GM19193 (cell line): ENCODE measurements around the gene SLC12A7.

Source experiments
- POLR2A ChIP-seq: IDR thresholded peaks from 4 replicates; pipeline ENCODE4 v1.6.1; 2011; ENCODE audit not compliant: insufficient read depth, insufficient read length; ENCODE audit errors: extremely low read depth

SLC12A7 gene

DNA sequence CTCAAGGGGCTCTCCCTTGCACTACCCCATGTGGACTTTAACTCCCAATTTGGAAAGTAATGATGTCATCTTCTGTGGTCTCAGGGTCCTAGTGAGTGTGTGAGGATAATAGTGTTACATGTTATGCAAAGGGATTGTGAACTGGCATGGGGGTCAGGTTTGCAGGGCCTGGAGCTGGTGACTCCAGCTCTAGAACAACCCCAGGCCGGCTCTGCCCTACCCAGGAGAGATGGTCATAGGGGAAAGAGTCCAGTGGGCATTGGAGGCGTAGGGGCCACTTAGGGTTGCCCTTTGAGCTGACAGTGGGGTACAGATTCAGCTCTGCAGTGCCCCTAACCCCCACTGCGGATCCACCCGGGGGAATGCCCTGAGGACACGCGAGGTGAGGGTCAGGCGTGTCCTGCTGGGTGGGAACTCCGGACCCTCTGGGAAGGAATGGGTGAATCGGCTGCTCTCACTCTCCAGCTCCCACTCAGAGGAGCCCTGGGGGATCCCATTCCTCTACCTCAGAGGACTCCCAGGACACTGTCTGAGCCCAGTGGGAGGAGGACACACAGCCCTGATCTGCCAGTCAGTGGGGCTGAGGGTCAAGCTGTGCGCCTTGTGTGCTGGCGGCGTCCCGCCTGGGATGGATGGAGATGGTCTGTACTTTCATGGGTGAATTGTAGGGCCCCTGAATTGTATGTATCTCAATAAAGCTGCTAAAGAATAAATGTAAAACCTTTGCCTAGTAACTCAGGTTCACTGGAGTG, 105.8 kb downstream of the SLC12A7 start:
- no peak for TF ChIP-seq POLR2A

DNA sequence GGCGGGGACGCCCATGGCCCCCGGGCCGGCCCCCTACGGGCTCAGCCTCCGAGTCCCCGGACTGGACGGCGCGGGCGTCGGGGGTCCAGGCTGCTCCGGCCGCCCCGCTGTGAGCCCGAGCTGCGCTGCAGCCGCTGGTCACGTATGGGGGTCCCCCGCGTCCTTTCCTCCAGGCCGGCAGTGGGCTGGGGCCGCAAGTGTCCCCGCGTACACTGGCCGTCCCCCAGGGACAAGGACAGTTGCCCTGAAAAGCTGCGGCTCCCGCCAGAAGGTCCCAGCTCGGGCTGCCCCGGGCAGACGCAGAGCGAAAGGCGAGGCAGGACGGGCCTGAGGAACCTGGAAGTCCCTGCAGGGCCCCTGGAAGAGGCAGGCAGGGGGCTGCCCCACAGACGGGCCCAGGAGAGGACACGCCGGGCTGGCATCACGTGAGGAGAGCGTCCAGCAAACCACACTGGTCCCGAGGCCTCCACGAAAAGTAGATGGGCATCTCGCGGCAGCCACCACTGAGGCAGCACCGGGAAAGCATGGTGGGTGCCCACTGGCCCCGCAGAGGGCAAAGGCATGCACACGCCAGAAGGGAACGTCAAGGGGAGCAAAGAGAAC, 106.5 kb downstream of the SLC12A7 start:
- no peak for TF ChIP-seq POLR2A

DNA sequence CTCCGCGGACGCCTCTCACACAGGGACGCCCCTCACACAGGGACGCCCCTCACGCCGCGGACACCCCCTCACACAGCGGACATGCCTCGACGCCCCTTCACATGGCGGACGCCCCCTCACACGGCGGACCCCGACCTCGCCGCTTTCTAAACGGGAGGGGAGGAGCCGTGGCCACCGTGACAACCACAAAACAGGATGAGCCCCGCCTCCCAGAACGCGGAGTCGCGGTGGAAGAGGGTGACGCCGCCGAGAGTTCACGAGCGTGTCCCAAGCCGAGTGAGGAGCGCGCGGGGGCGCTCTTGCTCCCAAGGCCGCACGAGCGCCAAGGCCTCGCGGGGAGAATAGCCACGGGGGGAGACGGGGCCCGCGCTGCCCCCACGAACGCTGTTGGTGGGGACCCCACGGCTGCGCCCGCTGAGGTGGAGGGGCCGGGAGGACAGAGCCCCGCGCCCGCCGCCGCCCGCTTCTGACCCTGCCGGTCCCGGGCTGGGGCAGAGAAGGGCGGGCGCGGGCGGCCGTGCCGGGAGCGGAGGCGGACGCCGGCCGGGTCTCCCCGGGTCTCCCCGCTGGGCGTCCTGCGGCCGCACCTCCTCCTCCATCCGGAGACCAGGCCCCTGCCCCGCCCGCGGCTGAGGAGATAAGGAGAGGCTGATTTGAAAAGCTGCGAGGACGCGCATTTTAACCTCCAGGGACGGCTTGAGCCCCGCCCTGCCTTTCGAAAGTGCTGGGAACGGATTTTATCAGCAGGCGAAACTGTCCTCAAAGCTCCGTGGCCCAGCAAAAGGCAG, 107.2 kb downstream of the SLC12A7 start:
- no peak for TF ChIP-seq POLR2A

DNA sequence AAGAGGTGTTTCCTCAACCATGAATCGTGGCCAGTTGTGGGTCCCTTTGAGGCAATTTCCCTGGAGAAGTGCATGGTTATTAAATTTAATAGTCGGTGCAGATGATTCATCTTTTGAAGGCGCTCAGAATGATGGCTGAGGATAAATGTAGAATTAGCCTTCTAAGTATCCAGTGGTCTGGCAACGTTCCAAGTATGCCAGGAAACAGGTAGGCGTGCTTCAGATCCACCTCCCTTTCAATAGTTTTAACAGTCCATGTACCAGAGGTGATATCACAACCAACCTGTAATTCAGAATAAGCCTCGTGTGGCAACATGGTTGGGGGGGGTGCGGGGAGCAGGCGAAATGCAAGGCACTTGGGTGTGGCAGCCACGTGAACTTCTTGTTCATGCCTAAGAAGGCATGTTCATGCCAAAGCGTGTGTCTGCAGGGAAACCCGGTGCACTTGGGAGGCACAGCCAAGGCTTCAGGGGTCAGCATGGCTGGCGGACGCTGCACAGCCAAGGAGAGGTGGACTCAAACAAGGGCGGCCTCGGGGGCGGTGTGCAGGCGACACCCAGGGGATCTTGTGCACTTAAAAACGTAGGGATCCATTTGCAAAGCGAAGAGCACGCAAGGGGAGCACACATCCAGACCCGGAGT, 108.4 kb downstream of the SLC12A7 start:
- TF ChIP-seq POLR2A = no peak

DNA sequence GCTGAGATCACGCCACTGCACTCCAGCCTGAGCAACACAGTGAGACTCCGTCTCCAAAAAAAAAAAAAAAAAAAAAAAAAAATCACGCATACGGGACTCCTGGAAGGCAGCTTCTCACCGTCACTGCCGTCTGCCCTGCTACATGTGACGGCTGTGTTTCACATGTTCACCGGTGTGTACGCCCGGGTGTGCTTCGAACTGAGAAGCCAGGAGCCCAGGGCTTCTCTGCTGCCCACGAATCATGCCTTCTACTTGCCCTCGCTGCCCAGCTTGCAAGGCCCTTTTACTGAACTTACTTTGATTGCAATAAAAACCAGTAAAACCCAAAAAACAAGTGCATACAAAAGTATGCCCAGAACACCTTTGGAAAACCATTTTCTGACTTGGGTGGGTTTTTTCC, 109.0 kb downstream of the SLC12A7 start:
- no peak for TF ChIP-seq POLR2A

DNA sequence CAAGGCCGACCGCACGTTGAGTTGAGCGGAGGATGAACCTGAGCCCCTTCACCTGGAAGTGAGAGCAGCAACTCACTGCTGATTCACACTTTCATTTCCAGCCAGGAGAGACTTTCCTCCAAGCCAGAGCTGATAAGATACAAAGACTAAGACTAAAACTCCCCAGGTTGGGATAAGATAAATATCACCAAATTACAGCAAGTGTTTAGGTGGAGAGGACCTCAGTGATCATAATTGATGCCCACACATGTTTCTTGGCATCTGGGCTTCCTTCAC, 109.7 kb downstream of the SLC12A7 start:
- no peak for TF ChIP-seq POLR2A

DNA sequence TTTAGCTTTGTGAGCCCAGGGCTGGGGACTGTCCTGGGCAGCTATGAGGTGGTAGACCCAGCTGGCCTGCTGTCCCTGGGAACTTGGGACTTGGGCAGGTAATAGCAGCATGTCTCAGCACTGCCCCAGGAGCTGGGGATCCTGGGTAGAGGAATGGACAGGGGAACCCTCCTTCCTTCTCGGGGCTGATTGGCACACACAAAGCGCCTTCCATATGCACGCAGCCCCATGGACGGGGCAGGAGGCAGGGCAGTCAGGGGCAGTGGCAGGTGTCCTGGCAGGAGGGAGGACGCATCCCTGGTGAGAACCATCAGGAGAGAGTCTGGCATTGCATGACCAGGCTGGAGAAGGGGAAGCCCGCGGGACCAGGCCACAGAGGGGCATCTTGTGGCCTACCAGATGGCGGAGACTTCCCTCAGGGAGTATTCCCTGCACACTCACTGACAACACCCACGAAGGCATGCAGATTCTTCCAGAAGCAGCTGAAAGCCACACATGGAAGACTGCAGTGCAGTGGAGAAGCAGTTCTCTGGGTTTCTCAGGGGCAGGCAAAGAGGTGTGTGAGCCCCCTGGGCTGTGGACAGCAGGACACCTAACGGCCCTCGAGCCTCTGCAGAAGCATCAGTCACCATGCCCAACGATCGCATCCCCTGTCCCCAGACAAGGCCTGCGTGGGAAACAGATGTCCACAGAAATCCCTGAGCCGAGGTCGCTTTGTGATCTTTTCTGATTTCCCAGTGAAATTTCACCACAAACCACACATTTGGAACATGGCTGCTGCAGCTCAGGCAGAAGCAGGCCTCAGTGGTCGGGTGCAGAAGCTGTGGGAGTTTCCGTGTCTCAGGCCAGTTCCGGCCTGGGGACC, 110.2 kb downstream of the SLC12A7 start:
- TF ChIP-seq POLR2A = no peak
